Measurements from ENCODE around the gene TRUB2.
A peak's percentile ranks its signal among the peaks of the same experiment; 100 is the strongest.

Gene TRUB2, protein sequence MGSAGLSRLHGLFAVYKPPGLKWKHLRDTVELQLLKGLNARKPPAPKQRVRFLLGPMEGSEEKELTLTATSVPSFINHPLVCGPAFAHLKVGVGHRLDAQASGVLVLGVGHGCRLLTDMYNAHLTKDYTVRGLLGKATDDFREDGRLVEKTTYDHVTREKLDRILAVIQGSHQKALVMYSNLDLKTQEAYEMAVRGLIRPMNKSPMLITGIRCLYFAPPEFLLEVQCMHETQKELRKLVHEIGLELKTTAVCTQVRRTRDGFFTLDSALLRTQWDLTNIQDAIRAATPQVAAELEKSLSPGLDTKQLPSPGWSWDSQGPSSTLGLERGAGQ

DNA sequence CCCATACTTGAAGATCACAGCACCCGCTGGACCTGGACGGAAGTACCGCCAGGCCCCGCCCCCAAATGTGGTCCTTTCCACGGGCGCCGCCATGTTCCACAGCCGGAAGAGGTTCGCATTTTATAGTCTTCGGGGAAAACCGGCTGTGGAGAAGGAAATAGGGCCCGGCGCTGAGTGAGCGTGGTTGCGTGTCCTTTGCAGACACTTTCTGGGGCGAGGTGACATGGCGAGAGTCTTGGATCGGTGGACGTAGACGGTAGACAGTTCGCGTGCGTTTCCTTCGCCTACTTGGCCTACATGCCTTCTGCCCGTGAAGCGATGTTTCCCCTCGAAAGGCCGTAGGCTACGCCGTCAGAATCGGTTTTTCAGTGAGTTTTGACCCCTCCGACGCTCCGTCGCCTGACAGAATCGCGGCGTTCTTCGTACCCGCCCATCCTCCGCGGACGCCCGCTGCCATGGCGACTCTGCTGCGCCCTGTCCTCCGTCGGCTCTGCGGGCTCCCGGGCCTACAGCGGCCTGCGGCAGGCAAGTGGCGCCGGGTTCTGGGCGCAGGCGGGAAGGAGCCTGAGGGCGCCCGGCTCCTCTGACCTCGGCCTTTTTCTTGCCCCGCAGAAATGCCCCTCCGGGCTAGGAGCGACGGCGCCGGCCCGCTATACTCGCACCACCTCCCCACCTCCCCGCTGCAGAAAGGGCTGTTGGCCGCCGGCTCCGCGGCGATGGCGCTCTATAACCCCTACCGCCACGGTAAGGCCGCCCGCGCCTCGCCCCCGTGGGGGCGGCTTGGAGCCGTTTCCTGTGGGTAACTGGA lies at the start of gene TRUB2, which contains the start of gene COQ4:
Gene TRUB2 (minus strand): TSS at position 44 of the 808 bp plus-strand sequence. CDS start 39 bp downstream, at position 5.
Gene COQ4 (plus strand): TSS at position 436 of the 808 bp plus-strand sequence. CDS start 20 bp downstream, at position 456.
- peak; percentile 86 to 88 for DNase-seq (ENCODE audit: low read depth in 2 of 2)

DNA sequence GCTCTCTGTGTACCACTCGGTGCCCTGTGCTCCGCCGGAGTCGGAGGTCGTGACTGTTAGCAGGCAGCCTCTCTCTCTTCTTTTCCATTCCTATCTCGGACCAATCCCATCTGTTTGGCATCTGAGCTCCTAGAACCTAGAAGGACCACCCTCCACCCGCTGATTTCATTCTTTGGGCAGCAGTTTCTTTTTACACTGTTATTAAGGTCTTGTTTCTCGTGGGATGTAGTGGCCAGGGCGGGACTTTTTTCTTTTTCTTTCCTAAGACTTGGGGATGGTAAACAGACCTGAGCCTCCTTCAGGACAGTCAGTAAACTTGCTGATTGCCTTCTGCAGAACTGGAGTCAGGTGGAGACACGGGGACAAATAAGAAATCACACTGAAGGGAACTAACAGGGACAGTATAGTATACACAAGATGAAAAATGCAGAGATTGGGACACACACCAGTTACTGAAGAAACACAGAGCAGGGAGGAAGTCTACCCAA lies 49.4 kb upstream of the TRUB2 start:
- no peak for DNase-seq (ENCODE audit: low read depth in 2 of 2)

DNA sequence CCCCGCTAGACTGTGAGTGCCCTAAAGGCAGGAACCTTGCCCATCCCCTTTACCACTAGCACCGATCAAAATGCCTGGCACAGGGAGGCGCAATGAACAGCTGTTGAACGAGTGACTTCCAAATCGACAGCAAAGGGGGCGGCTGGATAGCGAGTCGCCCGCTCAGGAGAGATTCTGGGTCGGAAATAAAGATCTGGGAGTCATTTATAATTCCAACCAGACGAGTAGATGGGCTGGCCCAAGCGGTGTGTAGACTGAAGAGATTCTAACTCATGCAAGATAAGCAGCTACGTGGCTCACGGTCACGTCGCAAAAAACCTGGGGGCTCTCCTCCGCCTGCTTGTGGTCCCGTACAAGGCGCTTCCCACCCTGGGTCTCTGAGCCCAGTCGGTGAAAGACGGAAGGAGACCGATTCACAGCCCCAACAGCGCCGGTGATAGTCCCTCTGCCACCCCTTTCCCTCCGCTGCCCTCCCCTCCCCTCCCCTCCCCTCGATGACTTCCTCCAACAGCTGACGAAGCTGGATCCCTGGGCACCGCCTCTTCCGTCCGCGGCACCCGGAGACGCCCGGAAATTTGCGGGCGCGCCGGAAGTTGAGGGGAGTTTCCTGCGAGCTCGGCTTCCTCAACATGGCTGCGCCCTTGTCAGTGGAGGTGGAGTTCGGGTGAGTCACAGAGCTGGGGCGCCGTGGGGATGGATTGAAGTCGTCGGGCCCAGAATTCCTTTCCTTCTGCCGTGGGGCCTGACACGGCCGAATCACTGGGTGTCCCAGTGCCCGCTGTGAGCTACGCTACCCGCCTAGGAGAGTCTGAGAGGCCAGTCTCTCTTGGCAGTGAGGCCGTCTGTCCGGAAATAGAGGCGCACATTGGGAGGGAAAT lies 48.7 kb upstream of the TRUB2 start, which contains the start of gene URM1:
Gene URM1 (plus strand): TSS at position 623 of the 878 bp plus-strand sequence. CDS start 7 bp downstream, at position 630.
- DNase-seq (ENCODE audit: low read depth in 2 of 2): peak; percentile 95 to 96

DNA sequence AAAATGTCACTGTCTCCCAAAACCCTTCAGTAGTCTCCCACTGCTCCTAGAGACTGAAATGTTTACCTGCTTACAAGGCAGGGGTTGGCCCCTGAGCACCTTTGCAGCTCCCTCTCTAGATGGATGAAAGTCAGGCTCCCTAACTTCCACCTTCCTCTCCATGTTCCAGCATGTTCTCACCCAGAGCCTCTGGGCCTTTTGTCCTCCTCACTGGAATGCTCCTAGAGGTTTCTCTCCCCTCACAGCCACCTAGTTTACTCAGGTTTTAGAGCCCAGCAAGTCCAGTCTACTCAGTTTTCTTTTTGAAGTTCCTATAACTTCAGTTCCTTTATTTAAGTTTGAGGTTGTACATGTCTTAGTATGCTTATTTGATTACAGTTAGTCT lies 48.1 kb upstream of the TRUB2 start:
- no peak for DNase-seq (ENCODE audit: low read depth in 2 of 2)

DNA sequence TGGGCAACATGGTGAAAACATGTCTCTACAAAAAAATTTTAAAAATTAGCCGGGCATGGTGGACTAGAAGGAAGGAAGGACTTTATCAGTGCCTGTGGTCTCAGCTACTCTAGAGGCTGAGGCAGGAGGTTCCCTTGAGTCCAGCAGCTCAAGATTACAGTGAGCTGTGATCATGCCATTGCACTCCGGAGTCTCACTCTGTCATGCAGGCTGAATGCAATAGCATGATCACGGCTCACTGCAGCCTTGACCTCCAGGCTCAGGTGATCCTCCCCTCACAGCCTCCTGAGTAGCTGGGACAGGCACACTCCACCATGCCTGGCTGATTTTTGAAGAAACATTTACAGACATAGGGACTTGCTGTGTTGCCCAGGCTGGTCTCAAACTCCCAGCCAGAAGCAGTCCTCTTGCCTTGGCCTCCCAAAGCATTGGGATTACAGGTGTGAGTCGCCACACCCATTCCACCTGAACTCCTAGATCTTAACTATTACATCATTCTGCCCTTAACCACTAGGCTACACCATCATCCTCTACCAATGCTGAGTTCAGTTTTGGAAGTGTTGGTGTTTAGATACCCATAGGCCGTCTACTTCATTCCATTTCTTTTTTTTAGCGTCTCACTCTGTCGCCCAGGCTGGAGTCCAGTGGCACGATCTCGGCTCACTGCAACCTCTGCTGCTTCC lies 46.9 kb upstream of the TRUB2 start:
- DNase-seq (ENCODE audit: low read depth in 2 of 2): no peak

DNA sequence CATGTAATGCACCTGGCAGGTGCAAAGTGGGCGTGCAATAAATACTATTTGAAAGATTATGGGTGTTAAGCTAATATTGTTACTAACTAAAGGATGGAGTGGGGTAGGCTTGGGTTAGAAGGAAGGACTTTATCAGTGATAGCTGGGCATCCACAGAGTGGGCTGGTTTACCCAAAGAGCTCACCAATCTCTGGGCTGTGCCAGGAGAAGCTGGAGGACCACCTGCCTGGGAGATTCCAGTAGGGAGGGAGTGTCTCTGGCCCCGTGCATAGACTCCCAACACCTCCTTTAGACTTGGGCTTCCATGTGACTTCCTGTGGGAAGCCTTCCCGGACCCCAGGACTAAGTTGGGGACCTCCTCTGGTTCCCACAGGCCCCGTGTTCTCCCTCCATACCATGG lies 43.3 kb upstream of the TRUB2 start:
- DNase-seq (ENCODE audit: low read depth in 2 of 2): no peak

DNA sequence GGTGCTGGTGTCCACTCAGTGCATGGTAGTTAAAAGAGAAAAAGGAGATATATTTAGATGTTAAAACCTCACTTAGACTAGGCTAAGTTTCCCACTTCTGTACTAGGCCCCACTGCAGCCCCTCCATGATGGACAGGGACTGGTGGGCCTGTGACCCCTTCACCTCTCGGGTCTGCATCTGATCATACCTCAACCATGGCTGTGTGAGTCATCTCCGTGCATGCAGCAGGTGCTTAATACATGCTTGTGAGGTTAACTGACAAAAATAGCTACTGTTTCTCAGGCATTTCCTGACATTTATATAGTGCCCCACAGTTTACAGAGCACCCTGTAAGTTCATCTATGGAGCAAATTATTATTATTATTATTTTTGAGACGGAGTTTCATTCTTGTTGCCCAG lies 40.5 kb upstream of the TRUB2 start:
- no peak for DNase-seq (ENCODE audit: low read depth in 2 of 2)

DNA sequence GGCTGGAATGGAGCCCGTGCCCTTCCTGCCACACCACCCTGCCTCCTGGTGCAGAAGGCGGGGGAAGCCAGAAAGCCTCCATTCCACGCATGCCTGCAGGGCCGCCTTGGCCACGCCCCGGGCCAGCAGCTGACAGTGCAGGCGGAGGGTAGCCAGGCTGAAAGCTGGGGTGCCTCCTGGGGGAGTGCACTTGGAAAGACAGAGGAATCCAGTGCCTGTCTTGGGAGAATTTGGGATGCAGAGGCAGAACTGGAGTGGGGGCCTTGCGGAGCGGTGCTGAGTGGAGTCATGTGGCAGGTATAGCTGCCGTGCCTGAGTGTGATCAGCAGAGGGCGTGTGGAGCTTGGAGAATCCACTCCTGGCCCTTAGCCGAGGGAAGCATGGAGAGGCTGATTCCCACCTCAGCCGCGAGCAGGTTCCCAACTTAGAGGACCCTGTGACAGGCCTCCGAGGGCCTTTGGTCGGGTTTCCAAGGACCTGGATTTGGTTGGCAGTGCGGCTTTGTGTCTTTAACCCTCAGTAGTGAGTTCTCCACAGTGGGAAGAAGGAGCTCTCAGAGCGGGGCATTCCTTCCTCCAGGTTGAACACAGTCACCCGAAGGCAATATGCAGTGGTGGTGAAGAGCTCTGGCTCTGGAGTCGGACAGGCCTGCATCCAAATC lies 39.9 kb upstream of the TRUB2 start:
- DNase-seq (ENCODE audit: low read depth in 2 of 2): peak; percentile 45 to 49

DNA sequence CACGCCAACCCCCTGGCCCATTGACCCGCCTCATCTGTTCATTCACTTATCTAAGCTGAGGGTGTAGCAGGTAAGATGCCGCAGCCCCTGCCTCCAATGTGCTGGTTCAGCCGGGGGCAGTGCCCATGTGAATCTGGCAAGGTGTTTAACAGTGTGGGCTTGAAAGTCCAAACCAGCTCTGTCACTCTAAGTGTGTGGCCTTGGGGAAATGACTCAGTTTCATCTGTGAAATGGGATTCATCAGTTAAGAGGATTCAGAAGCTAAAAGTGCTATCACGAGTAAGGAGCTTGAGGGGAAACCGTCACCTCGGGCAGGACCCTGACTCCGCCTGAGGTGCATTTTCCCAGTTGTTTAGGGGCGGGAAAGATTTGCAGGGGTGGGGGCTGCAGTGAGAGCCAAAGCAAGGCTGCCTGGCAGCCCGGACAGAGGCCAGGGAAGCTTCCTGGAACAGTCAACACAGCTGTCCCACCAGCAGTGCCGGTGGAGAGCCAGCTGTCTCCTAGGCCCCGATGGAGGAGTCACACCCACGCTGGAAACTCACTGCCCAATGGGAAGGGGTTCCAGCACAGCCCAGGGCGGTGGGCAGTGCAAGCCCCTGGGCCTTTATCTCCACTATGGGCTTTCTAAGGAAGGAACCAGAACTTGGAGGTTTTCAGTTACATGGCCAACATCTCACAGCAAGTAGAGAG lies 39.2 kb upstream of the TRUB2 start:
- no peak for DNase-seq (ENCODE audit: low read depth in 2 of 2)

DNA sequence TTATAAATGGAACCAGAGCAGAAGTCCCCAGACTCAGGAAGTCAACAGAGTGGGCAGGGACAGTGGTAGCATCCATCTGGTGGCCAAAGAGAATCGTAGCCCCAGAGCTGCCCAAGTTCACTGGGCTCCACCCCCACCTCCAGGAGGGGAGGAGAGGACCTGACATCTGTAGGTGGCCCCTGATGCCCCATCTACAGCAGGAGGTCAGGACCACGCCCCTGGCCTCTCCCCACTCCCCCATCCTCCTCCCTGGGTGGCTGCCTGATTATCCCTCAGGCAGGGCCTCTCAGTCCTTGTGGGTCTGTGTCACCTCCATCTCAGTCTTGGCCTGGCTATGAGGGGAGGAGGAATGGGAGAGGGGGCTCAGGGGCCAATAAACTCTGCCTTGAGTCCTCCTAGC lies 38.6 kb upstream of the TRUB2 start:
- DNase-seq (ENCODE audit: low read depth in 2 of 2): no peak

DNA sequence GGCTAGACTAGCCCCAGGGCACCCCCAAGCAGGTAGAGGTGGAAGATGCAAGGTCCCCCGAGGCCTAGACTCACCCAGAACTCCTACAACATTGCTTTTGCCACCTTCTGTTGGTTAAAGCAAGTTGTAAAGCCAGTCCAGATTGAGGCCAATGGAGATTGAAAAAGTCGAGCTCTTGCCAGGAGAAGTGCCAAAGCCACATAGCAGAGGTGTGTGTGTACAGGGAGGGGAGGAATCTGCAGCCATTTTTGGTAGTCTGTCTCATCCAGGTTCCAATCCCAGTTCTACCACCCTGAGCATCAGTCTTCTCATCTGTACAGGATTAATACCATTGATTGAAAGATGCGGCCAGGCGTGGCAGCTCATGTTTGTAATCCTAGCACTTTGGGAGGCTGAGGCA lies 36.6 kb upstream of the TRUB2 start:
- DNase-seq (ENCODE audit: low read depth in 2 of 2): no peak

DNA sequence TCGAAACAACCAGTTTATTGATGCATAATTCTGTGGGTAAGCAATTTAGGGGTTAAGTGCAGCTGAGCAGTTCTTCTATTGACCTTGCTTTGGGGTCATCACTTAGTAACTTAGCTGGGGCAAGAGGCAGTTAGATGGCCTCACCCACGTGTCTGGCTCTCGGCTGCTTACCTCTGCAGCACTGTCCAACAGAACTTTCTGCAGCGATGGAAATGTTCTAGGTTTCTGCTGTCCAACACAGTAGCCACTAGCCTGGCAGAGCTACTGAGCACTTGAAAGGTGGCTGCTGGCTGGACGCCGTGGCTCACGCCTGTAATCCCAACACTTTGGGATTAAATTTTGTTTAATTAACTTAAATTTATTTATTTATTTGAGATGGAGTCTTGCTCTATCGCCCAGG lies 35.8 kb upstream of the TRUB2 start:
- no peak for DNase-seq (ENCODE audit: low read depth in 2 of 2)

DNA sequence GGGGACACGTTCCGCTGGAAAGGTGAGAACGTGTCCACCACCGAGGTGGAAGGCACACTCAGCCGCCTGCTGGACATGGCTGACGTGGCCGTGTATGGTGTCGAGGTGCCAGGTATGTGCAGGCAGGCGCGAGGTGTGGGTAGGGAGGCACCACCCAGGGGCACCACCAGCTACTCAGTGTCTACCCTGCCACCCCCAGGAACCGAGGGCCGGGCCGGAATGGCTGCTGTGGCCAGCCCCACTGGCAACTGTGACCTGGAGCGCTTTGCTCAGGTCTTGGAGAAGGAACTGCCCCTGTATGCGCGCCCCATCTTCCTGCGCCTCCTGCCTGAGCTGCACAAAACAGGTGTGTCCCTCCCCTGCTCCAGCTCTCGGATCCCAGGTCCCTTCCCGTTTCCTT lies 33.2 kb upstream of the TRUB2 start:
- DNase-seq (ENCODE audit: low read depth in 2 of 2): no peak

DNA sequence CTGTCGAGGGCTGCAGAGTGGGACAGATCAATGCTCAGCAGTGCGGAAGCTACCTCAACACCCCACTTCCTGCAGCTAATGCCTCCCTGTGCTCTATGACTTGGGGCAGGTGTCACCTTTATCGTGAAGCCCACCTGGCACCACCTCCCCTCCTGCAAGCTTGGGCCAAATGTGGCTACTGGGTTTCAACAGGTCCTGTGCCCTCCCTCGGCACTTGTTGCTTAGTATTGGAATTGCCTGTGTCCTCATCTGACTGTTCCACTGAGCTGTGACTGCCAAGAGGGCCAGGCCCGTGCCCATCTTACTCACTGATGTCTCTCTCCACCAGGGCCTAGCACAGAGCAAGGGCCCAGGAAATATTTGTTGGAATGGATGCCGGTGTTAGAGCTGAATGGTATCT lies 27.5 kb upstream of the TRUB2 start:
- DNase-seq (ENCODE audit: low read depth in 2 of 2): no peak

DNA sequence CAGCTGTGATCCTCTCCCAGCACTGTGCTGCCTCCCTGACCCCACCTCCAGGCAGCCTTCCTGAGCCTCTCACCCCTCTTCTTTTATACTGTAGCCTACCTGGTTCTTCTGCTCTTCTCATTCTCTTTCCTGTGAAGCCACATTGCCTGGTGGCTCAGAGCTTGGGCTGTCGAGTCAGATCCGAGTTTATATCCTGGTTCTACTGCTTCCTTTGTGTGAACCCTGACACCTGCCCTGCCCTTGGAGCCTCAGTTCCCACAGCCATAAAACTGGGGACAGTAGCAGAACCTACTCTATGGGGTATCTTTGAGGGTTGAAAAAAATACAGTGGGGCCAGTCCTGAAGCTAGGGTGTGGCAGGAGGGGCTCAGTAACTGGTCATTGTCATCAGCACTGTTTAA lies 26.9 kb upstream of the TRUB2 start:
- DNase-seq (ENCODE audit: low read depth in 2 of 2): no peak

DNA sequence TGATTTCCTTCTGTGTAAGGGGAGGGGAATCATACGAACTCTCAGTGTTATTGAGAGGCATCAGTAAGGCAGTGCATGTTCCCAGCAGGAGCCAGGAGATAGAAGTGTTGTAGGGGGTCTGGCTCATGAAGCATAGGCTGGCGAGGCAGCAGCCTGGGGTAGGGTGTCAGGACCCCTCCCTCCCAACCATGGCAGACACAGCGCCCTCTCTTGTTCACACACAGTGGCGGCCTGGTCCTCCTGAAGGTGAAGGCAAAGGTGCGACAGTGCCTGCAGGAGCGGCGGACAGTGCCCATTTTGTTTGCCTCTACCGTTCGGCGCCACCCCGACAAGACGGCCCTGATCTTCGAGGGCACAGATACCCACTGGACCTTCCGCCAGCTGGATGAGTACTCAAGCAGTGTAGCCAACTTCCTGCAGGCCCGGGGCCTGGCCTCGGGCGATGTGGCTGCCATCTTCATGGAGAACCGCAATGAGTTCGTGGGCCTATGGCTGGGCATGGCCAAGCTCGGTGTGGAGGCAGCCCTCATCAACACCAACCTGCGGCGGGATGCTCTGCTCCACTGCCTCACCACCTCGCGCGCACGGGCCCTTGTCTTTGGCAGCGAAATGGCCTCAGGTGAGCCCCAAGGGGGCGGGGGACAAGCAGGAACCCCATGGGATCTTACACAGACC lies 22.8 kb upstream of the TRUB2 start:
- DNase-seq (ENCODE audit: low read depth in 2 of 2): no peak

DNA sequence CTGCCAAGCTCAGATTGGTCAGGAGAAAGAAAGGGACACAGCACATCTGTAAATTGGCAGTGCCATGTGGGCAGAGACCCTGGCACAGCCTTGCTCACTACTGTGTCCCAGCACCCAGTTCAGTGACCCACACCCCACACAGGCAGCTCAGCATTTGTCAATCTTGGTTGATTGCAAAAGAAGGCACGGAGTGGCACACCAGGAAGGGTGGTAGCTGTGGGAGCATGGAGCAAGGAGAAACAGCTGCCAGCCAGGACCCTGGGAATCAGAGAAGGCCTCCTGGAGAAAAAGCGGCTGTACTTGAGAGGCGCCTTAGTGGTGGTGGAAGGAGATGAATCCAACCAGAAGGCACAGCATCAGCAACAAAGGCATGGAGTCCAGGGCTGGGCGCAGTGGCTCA lies 21.6 kb upstream of the TRUB2 start:
- no peak for DNase-seq (ENCODE audit: low read depth in 2 of 2)

DNA sequence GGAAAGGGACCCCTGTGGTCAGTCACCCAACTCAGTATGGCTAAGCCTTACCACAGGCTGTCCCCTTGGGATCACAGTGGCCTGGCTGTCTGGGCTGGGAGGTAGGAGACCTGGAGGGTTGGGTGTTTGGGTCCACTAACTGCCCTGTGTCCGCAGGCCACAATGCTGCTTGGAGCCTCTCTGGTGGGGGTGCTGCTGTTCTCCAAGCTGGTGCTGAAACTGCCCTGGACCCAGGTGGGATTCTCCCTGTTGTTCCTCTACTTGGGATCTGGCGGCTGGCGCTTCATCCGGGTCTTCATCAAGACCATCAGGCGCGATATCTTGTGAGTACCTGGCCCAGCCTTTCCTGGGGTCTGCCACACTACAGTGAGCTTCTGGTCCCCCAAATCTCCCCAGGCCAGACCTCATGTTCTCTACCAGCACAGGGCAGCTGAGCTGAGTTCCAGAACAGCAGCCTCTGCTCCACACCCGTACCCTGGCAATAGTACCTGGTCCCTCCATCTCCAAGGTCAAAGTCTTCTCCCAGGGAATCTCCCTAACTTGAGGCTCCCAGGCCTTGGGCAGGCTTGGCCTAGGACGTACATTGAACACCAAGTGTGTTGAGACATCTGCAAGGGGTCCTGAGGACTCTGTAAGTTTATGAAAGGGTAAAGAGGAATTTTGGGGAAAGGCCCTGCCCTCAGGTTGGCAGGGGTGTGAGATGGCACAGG lies 20.9 kb upstream of the TRUB2 start:
- DNase-seq (ENCODE audit: low read depth in 2 of 2): no peak

DNA sequence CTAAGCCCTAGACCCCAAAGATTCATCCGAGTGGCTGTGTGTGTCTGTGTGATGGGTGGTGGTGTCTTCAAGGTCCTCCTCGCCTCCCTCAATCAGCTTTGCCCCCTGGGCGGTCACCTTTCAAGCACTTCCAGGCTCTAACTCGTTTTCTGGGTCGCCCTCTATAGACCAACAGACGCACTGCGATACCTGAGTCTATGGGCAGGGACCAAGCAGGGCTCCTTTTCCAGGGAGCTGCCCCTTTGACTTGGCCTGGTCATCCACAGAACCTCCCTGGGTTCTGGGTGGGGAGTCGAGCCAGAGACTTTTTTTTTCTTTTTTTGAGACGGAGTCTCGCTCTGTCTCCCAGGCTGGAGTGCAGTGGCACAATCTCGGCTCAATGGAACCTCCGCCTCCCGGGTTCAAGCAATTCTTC lies 19.2 kb upstream of the TRUB2 start:
- DNase-seq (ENCODE audit: low read depth in 2 of 2): peak; percentile 56 to 63

All from stimulated activated CD8-positive, alpha-beta memory T cell treated with anti-CD3 and anti-CD28 coated beads, Interleukin-15, amount 100 ng/mL, for 48 hours (primary cell).